Fibroblast of skin of left biceps (primary cell): Measurements from ENCODE around the gene LIPA.
"Not testable (repeated sequence)": the region's sequence is repeated elsewhere in the genome, so short reads cannot be mapped to it uniquely, and the experiment has no call there.

Experiments
- DNase-seq, 2 experiments: peaks; one replicate each; pipeline ENCODE4 v3.0.0-alpha.2; 2013; ENCODE audit warnings: low read depth in 2 of 2

Gene LIPA

GRCh38 chr10:89251409-89252224 is at the start of gene LIPA:
TSS of gene LIPA (minus strand) at chr10:89251775. CDS start at chr10:89247648, 4,127 bp downstream.
- DNase-seq: peak; percentile 88 to 89

DNA sequence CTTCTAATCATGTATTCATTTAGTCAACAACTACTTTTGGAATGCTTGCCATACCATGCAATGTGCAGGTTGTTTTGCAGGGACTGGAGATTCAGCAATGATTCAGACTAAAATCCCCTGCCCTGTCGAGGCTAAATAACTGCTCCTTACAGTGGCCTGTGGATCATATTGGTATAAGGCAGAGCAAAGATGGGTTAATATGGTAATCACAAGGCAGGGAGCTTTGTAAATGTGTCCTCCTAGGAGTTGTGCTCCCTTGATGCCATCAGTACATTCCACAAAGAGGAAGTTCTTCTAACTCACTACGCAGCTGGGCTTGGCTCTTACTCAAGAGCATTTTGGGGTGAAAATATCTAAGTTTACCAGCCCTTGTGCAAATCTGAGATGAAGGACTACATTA is 49.7 kb upstream of the LIPA start:
- DNase-seq: no peak

DNA sequence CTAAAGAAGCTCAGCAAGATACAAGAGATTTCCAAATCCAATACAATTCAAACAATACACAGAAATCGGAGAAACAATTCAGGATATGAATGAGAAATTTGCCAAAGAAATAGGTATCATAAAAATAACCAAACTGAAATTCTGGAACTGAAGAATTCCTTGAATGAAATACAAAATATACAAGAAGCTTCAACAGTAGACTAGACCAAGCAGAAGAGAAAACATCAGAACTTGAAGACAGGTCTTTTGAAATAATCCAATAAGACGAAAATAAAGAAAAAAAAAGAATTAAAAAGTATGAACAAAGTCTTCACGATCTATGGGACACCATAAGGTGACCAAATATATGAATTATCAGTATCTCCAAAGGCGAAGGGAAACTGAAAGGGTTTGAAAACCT is 47.5 kb upstream of the LIPA start:
- no peak for DNase-seq

DNA sequence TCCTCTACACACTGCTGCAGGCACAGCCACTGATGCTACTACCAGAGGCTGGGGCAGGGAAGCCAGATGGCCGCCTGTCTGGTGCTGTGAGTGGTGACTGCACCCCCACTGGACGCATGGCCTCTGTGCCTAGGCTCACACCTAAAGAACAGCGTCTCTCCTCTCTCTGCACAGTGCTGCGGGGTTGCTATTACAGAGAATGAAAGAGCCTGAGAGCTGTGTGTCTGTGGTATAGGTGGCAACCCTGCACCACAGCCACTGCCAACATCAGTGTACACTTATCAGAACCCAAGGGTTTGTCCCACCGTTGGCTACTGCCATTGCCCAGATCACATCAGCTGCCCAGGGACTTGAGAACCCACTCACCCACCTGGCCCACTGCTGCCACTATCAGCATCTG is 46.2 kb upstream of the LIPA start:
- DNase-seq: no peak

GRCh38 chr10:89297356-89297755 is 45.8 kb upstream of the LIPA start:
- DNase-seq: no peak

- DNase-seq: no peak
Observed at GRCh38 chr10:89296220-89296648, 44.7 kb upstream of the LIPA start.

DNA sequence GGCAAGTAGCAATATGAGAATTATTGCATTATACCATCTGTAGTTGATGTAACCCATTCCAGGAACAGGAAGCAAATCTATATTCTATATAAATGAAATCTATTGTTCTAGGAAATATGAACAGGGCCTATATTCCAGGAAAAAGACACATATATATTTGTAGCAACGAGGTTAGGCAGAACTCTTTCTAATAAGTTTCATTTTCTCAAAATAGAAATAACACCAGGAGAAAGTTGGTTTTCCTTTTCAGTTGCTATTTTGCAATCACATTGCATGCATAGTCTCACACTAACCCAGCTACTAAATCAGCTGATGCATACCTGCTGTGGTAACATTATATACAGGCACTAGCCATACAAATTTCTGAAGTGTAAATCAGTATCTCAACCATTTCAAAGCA is 44.0 kb upstream of the LIPA start:
- DNase-seq: peak; percentile 51 to 56

- no peak for DNase-seq
Observed at GRCh38 chr10:89294721-89295239, 43.2 kb upstream of the LIPA start.

DNA sequence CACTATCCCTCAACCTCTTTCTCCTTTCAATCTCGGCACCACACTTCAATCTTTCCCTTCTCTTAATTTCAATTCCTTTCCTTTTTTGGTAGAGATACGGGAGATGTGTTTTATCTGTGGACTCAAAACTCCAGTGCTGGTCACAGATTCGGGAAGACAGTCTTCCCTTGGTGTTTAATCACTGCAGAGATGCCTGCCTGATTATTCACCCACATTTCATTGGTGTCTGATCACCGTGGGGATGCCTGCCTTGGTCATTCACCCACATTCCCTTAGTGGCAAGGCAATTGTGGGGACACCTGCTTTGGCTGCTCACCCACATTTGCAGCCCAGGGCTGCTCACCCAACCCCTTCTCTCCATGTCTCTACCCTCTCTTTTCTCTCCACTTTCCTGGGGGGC is 33.7 kb upstream of the LIPA start:
- DNase-seq: not testable (repeated sequence)

DNA sequence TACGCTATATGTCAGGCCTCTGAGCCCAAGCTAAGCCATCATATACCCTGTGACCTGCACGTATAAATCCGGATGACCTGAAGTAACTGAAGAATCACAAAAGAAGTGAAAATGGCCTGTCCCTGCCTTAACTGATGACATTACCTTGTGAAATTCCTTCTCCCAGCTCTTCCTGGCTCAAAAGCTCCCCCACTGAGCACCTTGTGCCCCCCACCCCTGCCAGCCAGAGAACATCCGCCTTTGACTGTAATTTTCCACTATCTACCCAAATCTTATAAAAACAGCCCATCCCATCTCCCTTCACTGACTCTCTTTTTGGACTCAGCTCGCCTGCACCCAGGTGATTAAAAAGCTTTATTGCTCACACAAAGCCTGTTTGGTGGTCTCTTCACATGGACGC is 33.1 kb upstream of the LIPA start:
- DNase-seq: not testable (repeated sequence)

GRCh38 chr10:89283936-89284475 is 32.4 kb upstream of the LIPA start:
- DNase-seq: peak; percentile 86 to 89

DNA sequence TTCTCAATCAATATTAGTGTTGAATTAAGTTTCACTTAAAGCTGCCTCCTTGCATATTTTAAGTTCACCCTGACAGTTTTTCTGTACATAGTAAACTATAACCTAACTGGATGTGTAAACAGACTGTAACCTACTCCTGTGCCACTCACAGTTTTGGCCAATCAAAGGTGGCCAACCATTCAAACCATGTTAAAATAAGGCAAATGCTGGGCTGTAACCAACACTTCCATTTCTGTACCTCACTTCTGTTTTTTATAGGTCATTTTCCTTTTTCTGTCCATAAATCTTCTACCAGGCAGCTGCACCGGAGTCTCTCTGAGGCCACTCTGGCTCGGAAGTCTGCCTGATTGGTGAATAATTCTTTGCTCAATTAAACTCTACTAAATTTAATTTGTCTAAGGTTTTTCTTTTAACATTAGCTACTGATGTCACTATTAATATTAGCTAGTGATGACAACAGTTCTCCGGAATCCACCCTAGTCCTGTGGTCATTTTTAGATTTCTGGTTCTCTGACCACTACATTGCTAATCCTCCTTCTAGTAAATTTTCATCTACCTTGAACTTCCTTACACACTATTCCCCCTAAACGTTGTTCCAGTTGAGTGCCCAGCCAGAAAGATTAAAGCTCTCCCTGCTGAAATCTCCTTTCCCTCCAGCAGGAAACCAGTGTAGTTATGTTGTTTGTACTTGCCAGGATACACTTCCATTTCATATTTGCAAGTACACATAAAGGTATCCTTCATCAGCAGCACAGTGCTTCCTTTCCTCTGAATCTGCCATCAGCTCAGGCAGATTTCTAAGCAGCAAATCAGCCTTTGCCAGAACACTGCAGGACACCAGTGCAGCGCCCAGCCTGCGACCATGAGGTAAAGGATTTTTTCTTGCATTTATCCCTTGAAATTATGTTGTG is 31.7 kb upstream of the LIPA start:
- no peak for DNase-seq

DNA sequence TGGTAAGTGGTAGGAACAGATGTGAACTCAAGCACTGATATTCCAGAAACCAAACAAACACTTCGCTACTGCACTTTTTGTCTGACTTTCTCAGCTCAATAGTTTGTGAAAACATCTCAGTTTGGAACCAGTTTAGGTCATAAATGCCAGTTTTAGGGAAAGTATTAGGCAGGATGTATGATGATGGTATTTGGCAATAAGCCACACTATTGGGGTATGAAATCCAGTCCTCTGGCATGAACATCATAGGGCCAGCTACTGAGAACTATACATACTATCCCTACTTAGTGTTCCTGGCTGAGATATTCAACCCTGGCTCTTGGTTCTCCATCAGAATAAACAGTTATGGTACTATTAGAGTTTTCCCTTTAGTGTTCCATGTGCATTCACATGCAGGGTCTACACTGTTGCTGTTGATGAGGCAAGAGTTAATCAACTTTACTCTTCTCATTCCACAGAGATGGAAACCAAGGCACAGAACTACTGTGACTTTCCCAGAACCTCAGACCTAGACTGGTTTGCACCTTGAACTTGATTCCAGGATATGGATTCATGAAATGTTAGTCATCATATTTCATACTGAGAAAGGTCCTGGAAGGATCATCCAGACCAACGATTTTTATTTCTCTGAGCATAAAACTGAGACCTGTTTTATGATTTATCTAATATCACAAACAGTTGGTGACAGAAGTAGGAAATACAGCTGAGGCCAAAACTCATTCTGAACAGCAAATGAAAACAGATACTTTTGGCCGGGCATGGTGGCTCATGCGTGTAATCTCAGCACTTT is 30.2 kb upstream of the LIPA start:
- no peak for DNase-seq

GRCh38 chr10:89280508-89280907 is 28.9 kb upstream of the LIPA start:
- no peak for DNase-seq

- no peak for DNase-seq
Observed at GRCh38 chr10:89279421-89279869, 27.9 kb upstream of the LIPA start.

DNA sequence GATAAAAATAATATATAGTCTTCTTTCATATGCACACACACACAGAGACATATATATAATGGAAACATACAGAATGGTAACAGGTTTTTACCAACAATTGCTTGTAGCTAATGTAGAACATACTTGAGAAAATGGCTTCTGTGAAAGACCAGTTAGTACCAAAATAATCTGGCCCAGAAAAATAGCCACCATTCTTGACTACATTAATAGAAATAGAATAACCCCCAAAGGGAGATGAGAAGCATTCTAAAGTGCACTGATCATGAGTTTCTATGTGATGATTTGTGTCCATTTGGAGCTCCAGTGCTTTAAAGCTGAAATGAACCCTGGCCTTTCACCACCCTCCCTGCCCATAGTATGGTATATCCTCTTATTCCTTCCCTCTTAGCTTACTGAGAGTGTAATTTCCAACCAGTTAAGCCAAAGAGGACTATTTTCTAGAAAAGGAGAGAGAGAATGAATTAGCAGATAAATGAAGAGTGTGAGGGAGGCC is 27.4 kb upstream of the LIPA start:
- DNase-seq: no peak

DNA sequence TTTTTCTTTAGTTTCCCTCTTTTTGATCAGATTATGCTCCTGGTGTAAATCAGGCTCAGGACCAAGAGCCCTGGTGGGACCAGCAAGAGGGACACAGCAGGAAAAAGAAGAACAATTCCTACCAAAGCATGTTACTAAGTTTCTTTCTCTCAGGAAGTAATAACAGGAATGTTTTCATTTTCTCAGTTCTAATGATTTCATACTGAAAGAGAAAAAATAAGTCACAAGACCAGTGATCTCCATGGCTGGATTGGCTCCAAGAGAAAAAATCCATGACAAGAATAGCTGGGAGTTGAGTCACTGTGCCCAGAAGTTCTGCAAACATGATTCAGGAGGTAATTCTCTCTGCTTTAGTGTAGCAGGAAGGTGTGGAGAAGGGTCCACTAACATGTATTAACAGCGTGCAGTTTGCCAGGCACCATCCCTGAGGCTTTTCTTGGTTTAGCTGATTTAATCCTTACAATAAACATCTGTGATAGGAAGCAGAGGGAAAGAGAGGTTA is 26.5 kb upstream of the LIPA start:
- peak; percentile 95 for DNase-seq

DNA sequence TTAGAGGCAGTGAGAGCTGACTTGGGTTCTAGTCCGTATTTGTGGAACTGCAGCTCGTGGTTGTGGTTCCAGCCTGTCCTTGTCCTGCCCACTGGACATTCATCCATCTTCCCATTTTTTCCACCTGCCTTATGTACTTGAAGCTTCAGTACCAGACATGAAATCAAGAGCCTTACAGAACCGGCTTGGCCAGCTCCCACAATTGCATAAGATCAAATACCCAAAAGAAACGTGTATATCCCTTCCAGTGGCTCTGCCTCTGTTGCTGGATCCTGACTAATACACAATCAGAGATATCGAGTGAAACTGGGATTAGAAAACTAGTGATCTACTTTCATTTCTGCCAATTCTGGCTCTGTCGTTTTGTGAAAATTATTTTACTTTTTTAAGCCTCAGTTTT is 23.8 kb upstream of the LIPA start:
- no peak for DNase-seq

- no peak for DNase-seq
Observed at GRCh38 chr10:89274928-89275327, 23.4 kb upstream of the LIPA start.

DNA sequence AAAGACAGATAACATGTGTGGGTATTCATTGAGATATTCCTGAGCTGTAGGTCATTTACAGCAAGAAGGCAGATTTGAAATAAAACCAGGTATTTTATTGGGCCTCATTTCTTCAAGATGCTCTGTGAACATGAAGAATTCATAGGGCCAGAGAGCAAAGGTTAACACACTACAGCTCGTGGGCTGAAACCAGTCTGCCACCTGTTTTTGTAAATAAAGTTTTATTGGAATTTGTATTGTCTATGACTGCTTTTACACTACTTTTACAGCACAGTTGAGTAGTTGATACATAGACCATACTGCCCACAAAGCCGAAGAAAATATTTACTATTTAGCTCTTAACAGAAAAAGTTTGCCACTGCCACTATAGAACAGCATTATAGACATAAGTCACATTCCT is 22.1 kb upstream of the LIPA start:
- DNase-seq: no peak

DNA sequence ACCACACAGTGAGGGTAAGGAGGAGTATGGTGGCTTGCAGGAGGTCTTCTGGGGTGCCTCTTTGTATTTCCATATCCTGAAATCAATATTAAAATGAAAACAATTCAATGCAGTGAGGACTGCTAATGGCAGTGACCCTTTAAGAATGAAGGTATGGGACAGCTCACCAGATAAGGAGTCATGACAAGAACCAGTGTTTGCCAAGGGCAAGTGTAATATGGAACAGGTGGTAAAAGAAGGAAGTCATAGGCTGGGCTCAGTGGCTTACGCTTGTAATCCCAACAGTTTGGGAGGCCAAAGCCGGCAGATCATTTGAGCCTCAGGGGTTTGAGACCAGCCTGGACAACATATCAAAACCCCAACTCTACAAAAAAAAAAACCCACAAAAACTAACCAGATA is 20.0 kb upstream of the LIPA start:
- DNase-seq: no peak
